Cardiac septum (tissue), 1 donor: Measurements from ENCODE around the gene CYB561D2. TPM values are rescaled to one million over a fixed set of nuclear protein-coding genes. Genes with fewer than 3 reads are reported as not detected.

Experiments
- DNase-seq: peaks from one replicate; pipeline ENCODE4 v3.0.0-alpha.2; 2020; ENCODE audit warnings: low spot score
- intact Hi-C: fragments of 100-400 bp; cut with DNase I; formaldehyde crosslinking; loops from one replicate; pipeline ENCODE4 v1.14.0; 2022
- total RNA-seq: library from RNA; stranded (reverse); fragmentation: NEBNext Ultra II Directional; extraction: Animal tissue kit (Norgen Biotek cat#: 25700); gene quantifications from one replicate; pipeline ENCODE4 v1.2.1, GENCODE V29; 2021
- donor health status: DM: no; HTN: no; CAD: no.

CYB561D2 gene
- total RNA-seq, 1 donor from 2014 or later, result 6.4 TPM

DNA sequence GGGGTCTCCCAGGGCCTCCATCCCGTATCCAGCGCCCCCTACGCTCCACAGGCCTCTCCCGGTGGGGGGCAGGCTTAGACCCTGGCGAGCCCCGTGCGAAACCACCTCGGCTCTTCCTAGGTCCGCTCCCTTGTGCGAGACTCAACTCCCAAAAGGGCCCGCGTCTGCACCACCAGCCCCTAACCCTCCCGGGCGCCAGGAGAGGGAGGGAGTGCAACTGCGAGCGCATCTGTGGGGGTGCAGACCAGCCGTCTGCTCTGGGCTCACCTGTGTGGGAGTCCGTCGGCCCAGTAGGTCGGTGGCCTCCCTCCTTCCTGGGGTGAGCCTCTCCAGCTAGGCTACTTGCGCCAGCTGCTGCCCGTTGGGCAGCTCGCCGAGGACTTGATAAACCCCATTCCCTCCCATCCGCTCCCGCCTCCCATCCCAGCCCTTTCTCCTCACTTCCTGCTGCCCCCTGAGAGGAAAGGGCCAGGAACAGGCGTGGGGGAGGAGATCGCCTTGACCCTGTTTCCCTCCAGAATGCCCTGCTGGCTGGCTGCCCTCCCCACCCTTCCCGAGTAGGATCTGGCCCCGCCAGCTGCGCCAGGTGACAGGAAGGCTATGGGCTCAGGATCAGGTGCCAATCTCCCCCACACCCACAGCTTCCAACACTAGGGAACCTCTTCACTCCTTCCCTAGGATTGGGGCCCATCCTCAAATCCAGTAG lies 28.1 kb upstream of the CYB561D2 start, which contains the start of gene HYAL2:
Gene HYAL2 (minus strand): TSS at position 360 of the 706 bp plus-strand sequence. CDS start 2,256 bp downstream, outside the sequence.
- intact Hi-C loops, result loop anchor here (1.0 to 5.0 kb wide), 3 partner anchors 22 to 130 kb away; partner anchors contain the start of genes GNAI2 and GNAT1
- DNase-seq, result no peak

GRCh38 chr3:50323092-50323600 lies 27.5 kb upstream of the CYB561D2 start:
- DNase-seq, result no peak
- intact Hi-C loops, result loop anchor here (1.0 to 5.0 kb wide), 3 partner anchors 23 to 131 kb away; partner anchors contain the start of genes GNAI2 and GNAT1

- DNase-seq, result peak; percentile 89
- intact Hi-C loops, result loop anchor here (1.0 to 5.0 kb wide), 4 partner anchors 23 to 131 kb away; partner anchors contain the start of genes GNAI2 and GNAT1
Observed at GRCh38 chr3:50323614-50324199, 27.0 kb upstream of the CYB561D2 start.

GRCh38 chr3:50324351-50325112 lies 26.1 kb upstream of the CYB561D2 start:
- intact Hi-C loops, result loop anchor here (2.0 to 5.0 kb wide), 4 partner anchors 37 to 132 kb away; partner anchors contain the start of genes GNAI2 and GNAT1
- DNase-seq, result no peak

- DNase-seq, result no peak
- intact Hi-C loops, result loop anchor here (2.0 to 5.0 kb wide), 2 partner anchors 38 to 50 kb away; no protein-coding TSS in a partner anchor
Observed at GRCh38 chr3:50325113-50325480, 25.6 kb upstream of the CYB561D2 start.

- intact Hi-C loops, result loop anchor here (2.0 to 5.0 kb wide), 2 partner anchors 38 to 51 kb away; no protein-coding TSS in a partner anchor
Observed at GRCh38 chr3:50325497-50326181, 25.0 kb upstream of the CYB561D2 start.

GRCh38 chr3:50326182-50326541 lies 24.5 kb upstream of the CYB561D2 start:
- intact Hi-C loops, result loop anchor here (5.0 kb wide), 1 partner anchor 39 kb away; no protein-coding TSS in a partner anchor
- no peak for DNase-seq

More at GRCh38 chr3:50325497-50326181, 25.0 kb upstream of the CYB561D2 start:
- DNase-seq, result no peak

GRCh38 chr3:50327129-50327528 lies 23.5 kb upstream of the CYB561D2 start:
- no peak for DNase-seq
- intact Hi-C loops, result loop anchor here (5.0 kb wide), 1 partner anchor 40 kb away; no protein-coding TSS in a partner anchor

DNA sequence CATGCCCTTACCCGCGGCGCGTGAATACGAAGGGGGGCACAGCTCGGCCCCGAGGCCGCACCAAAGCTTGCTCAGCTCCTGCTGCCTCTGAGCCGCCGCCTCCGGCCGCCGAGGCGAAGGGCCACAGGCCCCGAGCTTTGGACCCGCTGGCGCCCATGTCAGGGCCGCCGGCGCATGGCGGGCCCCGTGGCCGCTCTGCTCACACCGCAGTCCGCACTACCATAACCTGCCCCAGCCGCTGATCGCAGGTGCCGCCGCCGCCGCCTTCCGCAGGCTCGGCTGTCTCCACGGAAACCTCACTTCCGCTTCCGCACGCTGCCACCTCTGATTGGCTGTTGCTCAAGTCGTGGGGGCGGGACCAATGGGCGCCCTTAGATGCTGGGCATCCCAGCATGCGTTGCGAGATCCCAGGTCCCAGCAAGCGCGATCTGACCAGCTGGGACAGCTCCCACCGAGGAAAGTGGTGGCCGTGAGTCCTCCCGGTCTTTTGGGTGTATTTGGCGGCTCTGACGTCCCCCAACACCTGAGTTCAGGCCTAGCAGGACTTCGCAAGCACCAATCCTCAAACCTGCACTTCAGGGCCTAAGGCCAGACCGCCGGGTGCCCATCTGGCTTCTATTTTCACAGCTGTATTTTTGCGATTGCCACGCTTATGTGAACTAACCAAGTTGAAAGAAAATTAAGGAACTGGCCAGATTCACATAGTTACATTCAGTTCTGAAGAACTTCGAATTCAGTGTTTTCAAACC lies 22.5 kb upstream of the CYB561D2 start, which contains the start of gene TUSC2:
Gene TUSC2 (minus strand): TSS at position 281 of the 749 bp plus-strand sequence. CDS start 124 bp downstream, at position 157.
- intact Hi-C loops, result loop anchor here (5.0 kb wide), 1 partner anchor 41 kb away; no protein-coding TSS in a partner anchor
- DNase-seq, result peak; percentile 99

GRCh38 chr3:50330330-50330729 lies 20.3 kb upstream of the CYB561D2 start:
- intact Hi-C loops, result no loop called here
- no peak for DNase-seq

GRCh38 chr3:50331364-50331907 lies 19.2 kb upstream of the CYB561D2 start:
- intact Hi-C loops, result no loop called here
- DNase-seq, result no peak

GRCh38 chr3:50333744-50334328 lies 16.8 kb upstream of the CYB561D2 start:
- intact Hi-C loops, result no loop called here
- no peak for DNase-seq

- DNase-seq, result no peak
- intact Hi-C loops, result loop anchor here (5.0 kb wide), 1 partner anchor 32 kb away; the partner anchor contains the start of gene HYAL1
Observed at GRCh38 chr3:50334339-50335075, 16.2 kb upstream of the CYB561D2 start.

DNA sequence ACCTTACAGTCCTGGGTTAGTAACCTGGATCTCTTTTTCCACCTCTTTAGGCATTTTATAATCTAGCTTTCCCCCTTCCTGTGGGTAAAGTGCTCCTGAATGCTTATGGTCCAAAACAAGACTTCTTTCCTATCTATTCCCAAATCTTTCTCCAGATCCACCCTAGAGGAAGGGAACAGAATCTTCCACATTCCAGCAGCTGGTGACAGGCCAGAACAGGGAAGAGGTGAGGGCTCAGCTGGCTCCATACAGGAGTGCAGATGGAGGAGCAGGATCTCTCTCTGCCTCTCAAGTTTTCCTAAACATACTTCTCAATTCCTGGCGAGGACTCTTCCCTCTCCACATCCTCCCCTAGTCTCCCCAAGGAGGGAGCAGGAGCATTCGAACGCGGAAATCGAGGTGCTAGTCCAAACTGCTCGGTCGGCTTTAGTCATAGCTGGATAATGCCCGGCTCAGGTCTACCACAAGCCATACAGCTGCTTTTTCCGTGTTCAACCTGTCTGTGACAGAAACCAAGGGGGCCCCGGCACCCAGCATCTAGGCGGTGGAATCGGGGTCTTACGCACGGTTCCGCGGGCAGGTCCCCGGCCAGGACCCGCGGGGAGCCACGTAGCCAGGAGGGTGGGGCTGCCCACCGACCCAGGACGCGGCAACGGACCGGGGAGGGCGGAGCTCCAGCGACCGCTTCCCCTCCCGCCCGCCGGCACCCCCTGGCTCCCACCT lies 14.0 kb upstream of the CYB561D2 start:
- intact Hi-C loops, result loop anchor here (5.0 kb wide), 1 partner anchor 34 kb away; the partner anchor contains the start of gene HYAL1
- no peak for DNase-seq

DNA sequence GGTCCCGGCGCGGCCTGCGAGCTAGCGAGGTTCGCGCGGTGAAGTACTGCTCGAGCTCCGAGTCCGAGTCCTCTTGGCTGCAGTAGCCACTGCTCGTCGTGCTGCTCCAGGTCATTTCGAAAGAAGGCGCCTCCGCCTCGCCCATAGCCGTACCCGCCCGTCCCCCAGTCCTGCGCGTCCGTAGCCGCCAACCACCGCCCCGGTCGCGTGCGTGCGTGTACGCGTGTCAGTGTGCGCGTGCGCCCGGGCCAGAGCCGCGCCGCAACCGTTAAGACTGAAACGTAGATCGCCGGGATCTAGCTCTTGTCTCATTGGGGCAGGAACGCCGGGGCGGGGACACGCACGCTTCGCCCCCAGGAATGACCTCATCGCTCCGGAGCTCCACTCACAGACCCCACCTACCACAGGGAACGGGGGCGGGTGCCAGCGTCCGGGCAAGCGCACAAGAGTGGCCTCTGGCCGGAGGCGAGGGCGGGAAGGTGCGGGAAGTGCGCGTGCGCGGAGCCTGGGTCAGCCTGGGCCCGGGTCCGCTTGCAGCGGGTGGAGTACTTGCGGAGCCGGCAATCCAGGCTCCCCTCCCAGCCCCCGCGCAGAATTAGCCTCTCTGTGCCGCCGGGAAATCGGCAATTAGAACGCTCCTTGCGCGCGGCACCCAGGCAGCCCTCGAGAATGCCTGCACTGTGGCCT lies 13.3 kb upstream of the CYB561D2 start:
- peak; percentile 100 for DNase-seq
- intact Hi-C loops, result loop anchor here (5.0 kb wide), 1 partner anchor 35 kb away; the partner anchor contains the start of gene HYAL1
